HCT116 (cell line): ENCODE data around the gene LRRC73. TPM values are rescaled to one million over a fixed set of nuclear protein-coding genes. Genes with fewer than 3 reads are reported as not detected.

Source experiments
- ATAC-seq: fragments of 200-7000 bp; cut with Tn5 transposase; 2 replicates; pipeline ENCODE4 v1.9.1; 2020; ENCODE audit warnings: mild to moderate bottlenecking, moderate library complexity
- Bru-seq: library from RNA; stranded (reverse); fragments of 400-500 nt; gene quantifications from one replicate; lab custom pipeline; 2021; lab: Mats Ljungman, UMichigan
- BruChase-seq, 2 experiments: library from RNA; stranded (reverse); fragments of 400-500 nt; gene quantifications; one replicate each; lab custom pipeline; 2021; lab: Mats Ljungman, UMichigan
- BruUV-seq: library from RNA; stranded (reverse); fragments of 400-500 nt; replicated peaks from 2 replicates; lab custom pipeline; 2021; lab: Mats Ljungman, UMichigan
- CTCF ChIA-PET: fragments of 300-600 bp; sonication (Branson Sonifier 250); formaldehyde crosslinking; loops from one replicate; lab custom pipeline; 2021; ENCODE audit warnings: antibody characterized with exemption; lab: Charles Lee
- POLR2A ChIA-PET: fragments of 300-600, 350-600 bp; sonication (Branson Sonifier 250); formaldehyde crosslinking; loops from one replicate; lab custom pipeline; 2021; ENCODE audit warnings: antibody characterized with exemption; lab: Charles Lee
- RAD21 ChIA-PET, 2 experiments: fragments of 300-600 bp; sonication (Branson Sonifier 250); formaldehyde crosslinking; loops; one replicate each; lab custom pipeline; 2023; ENCODE audit warnings: low total read pairs in 2 of 2; ENCODE audit not compliant: uncharacterized antibody in 2 of 2, unreplicated experiment in 2 of 2, low non-redundant PET in 1 of 2; lab: Charles Lee
- DNase-seq: peaks from one replicate; pipeline ENCODE4 v3.0.0-alpha.2; 2010; ENCODE audit warnings: low read depth, low spot score
- H2AFZ ChIP-seq: fragments of 200-600 bp; shearing (Covaris generic), sonication (generic); 2 replicates; pipeline ENCODE4 v1.6.1; 2017; ENCODE audit warnings: low read depth, mixed run types, mixed read lengths, antibody characterized with exemption, low read length; ENCODE audit not compliant: poor library complexity, severe bottlenecking
- H3K27ac ChIP-seq: 2 replicates; pipeline ENCODE4 v1.5.1; 2012; ENCODE audit warnings: low read depth, low read length
- H3K27me3 ChIP-seq: fragments of 200-600 bp; sonication (generic); 2 replicates; pipeline ENCODE4 v1.6.1; 2016; ENCODE audit warnings: mixed run types, low read length, mixed read lengths; ENCODE audit not compliant: insufficient read depth
- H3K36me3 ChIP-seq, 2 experiments: fragments of 200-500 bp in 1 of 2; fragments of 200-600 bp in 1 of 2; sonication (Bioruptor generic) in 1 of 2; sonication (generic) in 1 of 2; 2 replicates each; pipeline versions ENCODE4 v1.5.1 to v1.6.1; 2014 to 2016; ENCODE audit warnings: low read length in 2 of 2, inconsistent platforms in 1 of 2, mixed read lengths in 1 of 2, mixed run types in 1 of 2; ENCODE audit not compliant: insufficient read depth in 2 of 2, control insufficient read depth in 1 of 2
- H3K4me1 ChIP-seq, 2 experiments: fragments of 200-600 bp in 1 of 2; sonication (generic) in 1 of 2; 2 replicates each; pipeline versions ENCODE4 v1.5.1 to v1.6.1; 2012 to 2017; ENCODE audit warnings: low read length in 2 of 2, inconsistent platforms in 1 of 2, mild to moderate bottlenecking in 1 of 2, mixed read lengths in 1 of 2, mixed run types in 1 of 2, moderate library complexity in 1 of 2; ENCODE audit not compliant: insufficient read depth in 2 of 2, control insufficient read depth in 1 of 2
- H3K4me2 ChIP-seq: fragments of 200-600 bp; sonication (generic); 2 replicates; pipeline ENCODE4 v1.6.1; 2017; ENCODE audit warnings: mixed run types, low read length, mixed read lengths
- H3K4me3 ChIP-seq, 2 experiments: fragments of 200-600 bp in 1 of 2; sonication (generic) in 1 of 2; replicated peaks in 1 of 2; 2 replicates each; pipeline ENCODE4 v1.5.1; 2011 to 2016; ENCODE audit warnings: low read length in 2 of 2, control low read depth in 1 of 2, low read depth in 1 of 2, mild to moderate bottlenecking in 1 of 2, mixed read lengths in 1 of 2, mixed run types in 1 of 2
- H3K79me2 ChIP-seq: fragments of 200-600 bp; sonication (generic); 2 replicates; pipeline ENCODE4 v1.6.1; 2017; ENCODE audit warnings: mild to moderate bottlenecking, mixed run types, low read length, moderate library complexity, mixed read lengths; ENCODE audit not compliant: insufficient read depth
- H3K9ac ChIP-seq: fragments of 200-600 bp; sonication (generic); 2 replicates; pipeline ENCODE4 v1.6.1; 2016; ENCODE audit warnings: low read length, mixed read lengths
- H3K9me2 ChIP-seq: fragments of 200-600 bp; sonication (generic), shearing (Covaris generic); 2 replicates; pipeline ENCODE4 v1.6.1; 2017; ENCODE audit warnings: mixed run types, mild to moderate bottlenecking, moderate library complexity; ENCODE audit not compliant: insufficient read depth
- H3K9me3 ChIP-seq, 2 experiments: fragments of 200-500 bp in 1 of 2; fragments of 200-600 bp in 1 of 2; sonication (Bioruptor generic) in 1 of 2; sonication (generic) in 1 of 2; 2 replicates each; pipeline ENCODE4 v1.6.1; 2014 to 2017; ENCODE audit warnings: low read length in 2 of 2, mixed read lengths in 2 of 2, inconsistent platforms in 1 of 2, low read depth in 1 of 2, mild to moderate bottlenecking in 1 of 2, mixed run types in 1 of 2, moderate library complexity in 1 of 2; ENCODE audit not compliant: control insufficient read depth in 1 of 2, insufficient read depth in 1 of 2
- H4K20me1 ChIP-seq: fragments of 200-600 bp; sonication (generic), shearing (Covaris generic); 2 replicates; pipeline ENCODE4 v1.6.1; 2017; ENCODE audit warnings: mixed run types, mild to moderate bottlenecking, moderate library complexity; ENCODE audit not compliant: insufficient read depth
- EGR1 ChIP-seq: IDR thresholded peaks from 2 replicates; pipeline ENCODE4 v1.6.1; 2012; ENCODE audit warnings: low read depth
- FOSL1 ChIP-seq: IDR thresholded peaks from 2 replicates; pipeline ENCODE4 v1.6.1; 2012; ENCODE audit warnings: low read depth
- POLR2A ChIP-seq: IDR thresholded peaks from 2 replicates; pipeline ENCODE4 v1.7.0; 2011; ENCODE audit warnings: borderline replicate concordance; ENCODE audit not compliant: insufficient read depth, insufficient read length; ENCODE audit errors: extremely low read depth
- POLR2AphosphoS5 ChIP-seq: IDR thresholded peaks from 2 replicates; pipeline ENCODE4 v1.6.1; 2011; ENCODE audit warnings: mild to moderate bottlenecking, low read depth, low read length, moderate library complexity
- REST ChIP-seq: IDR thresholded peaks from 2 replicates; pipeline ENCODE4 v1.6.1; 2012; ENCODE audit warnings: low read depth
- SIN3A ChIP-seq: IDR thresholded peaks from 2 replicates; pipeline ENCODE4 v1.6.1; 2012; ENCODE audit warnings: low read depth
- SP1 ChIP-seq: IDR thresholded peaks from 2 replicates; pipeline ENCODE4 v1.6.1; 2012; ENCODE audit warnings: low read depth
- YY1 ChIP-seq: IDR thresholded peaks from 2 replicates; pipeline ENCODE4 v1.6.1; 2011; ENCODE audit warnings: low read length, low read depth, moderate library complexity, mild to moderate bottlenecking; ENCODE audit not compliant: insufficient replicate concordance; ENCODE audit errors: extremely low read depth
- intact Hi-C: fragments of 100-400 bp; cut with micrococcal nuclease; formaldehyde crosslinking; loops from 2 replicates; pipeline ENCODE4 v1.10.0; 2022
- long read RNA-seq: library from polyadenylated mRNA; unstranded; transcript quantifications from one replicate; pipeline ENCODE4 v2.0.0, GENCODE V29; 2021; ENCODE audit not compliant: unreplicated experiment
- polyA plus RNA-seq: library from polyadenylated mRNA; unstranded; fragments of >200 nt; gene quantifications from 2 replicates; pipeline ENCODE4 v1.2.1, GENCODE V29; 2012; ENCODE audit warnings: missing spikeins
- total RNA-seq: library from RNA; stranded (reverse); gene quantifications from one replicate; pipeline ENCODE4 v1.2.1, GENCODE V29; 2021; ENCODE audit not compliant: unreplicated experiment
- TF ChIP-seq, protein P1 (sequence below), 3 experiments: fragments of 200-600 bp in 1 of 3; sonication (generic) in 1 of 3; IDR thresholded peaks in 2 of 3; conservative IDR thresholded peaks in 1 of 3; 2 replicates each; pipeline ENCODE4 v1.5.1; 2012 to 2017; ENCODE audit warnings: low read depth in 2 of 3, low read length in 2 of 3, antibody characterized with exemption in 1 of 3, borderline replicate concordance in 1 of 3, control low read depth in 1 of 3, mild to moderate bottlenecking in 1 of 3, mixed read lengths in 1 of 3, mixed run types in 1 of 3, moderate library complexity in 1 of 3; ENCODE audit not compliant: insufficient read depth in 1 of 3
- TF ChIP-seq, protein P2 (sequence below): IDR thresholded peaks from 2 replicates; pipeline ENCODE4 v1.6.1; 2011; ENCODE audit warnings: mild to moderate bottlenecking, low read length, moderate library complexity; ENCODE audit not compliant: insufficient replicate concordance; ENCODE audit errors: extremely low read depth

The LRRC73 gene
- total RNA-seq (1.2 TPM), Bru-seq, nascent RNA (percentile 35 among the genes with signal in this experiment), BruChase-seq, experiment 1, labeled RNA remaining after a 6-hour chase (percentile 40 among the genes with signal in this experiment), BruChase-seq, experiment 2, labeled RNA remaining after a 2-hour chase (percentile 25 among the genes with signal in this experiment)
- polyA plus RNA-seq: 0.65 and 0.97 TPM in 2 replicates
- long read RNA-seq, partial matches to known transcripts: 0 of 3 reads
- long read RNA-seq, other reads (novel, unspliced or antisense): 0 of 3 reads

DNA sequence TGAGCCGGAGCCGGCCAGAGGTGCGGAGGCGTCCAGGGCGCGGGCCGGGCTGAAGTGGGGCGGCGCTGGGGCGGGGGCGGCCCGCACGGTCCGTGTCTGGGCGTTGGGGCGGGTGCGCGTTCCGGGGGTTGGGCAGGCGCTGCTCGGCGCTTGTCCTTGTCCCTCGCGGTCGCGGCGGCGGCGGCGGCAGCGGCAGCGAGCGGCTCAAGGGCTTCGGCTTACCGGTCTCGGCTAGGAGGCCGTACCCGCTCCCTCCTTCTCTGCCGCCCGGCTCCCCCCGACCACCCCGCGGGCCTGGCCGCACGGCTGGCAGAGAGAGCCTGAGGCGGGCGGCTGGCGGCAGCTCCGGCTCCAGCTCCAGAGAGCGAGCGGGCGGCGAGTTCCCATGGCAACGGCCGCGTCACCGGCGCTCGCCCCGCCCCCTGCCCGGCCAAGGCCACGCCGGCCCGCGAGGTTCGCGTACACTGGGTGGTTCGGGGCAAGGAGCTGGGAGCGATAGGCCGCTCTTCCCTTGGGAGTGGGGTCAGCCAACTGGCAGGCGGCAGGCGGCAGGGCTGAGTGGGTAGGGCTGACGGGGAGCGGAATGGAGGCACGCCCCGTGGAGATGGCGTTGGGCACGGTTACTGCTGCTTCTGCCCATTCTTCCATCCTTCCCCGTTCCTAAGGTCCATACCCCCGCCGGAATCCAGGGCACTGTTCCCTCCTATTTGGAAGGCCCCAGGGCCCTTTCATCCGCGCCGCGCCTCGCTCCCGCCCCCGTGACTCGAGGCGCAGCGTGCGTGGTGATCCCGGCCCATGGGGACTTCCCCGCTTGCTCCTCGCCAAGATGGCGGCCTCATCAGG, at the start of gene LRRC73:
TSS of gene LRRC73 (minus strand) at position 363 of the 843 bp plus-strand sequence. CDS start 561 bp downstream, outside the sequence.
- peaks cover 10 to 23% of the 10 kb centered on the region in 2 experiments; a peak in 3 of 4 replicates for H3K4me1 ChIP-seq
- intact Hi-C loops: loop anchor here (10.0 kb wide), 1 partner anchor 145 kb away; the partner anchor contains the start of gene ZNF318
- ChIA-PET POLR2A (interaction anchor here (0.8 kb wide), 1 partner anchor 18 kb away, joined by 3 read pairs; no protein-coding TSS in a partner anchor), RAD21 (interaction anchor here (0.6 to 1.1 kb wide), 3 partner anchors 14 to 569 kb away, joined by 3 to 5 read pairs (median 3); partner anchors contain the start of gene DLK2 (in 1 of the 2)), CTCF (interaction anchor here (1.3 to 1.7 kb wide), 2 partner anchors 14 to 53 kb away, joined by 3 to 10 read pairs; no protein-coding TSS in a partner anchor)
- no peaks in the 10 kb centered on the region for H3K9me2 ChIP-seq
- peak within 1 kb of the TSS; percentile 45 to 64 for H3K4me3 ChIP-seq
- no TSS peak for BruUV-seq
- peak within 1 kb of the TSS; percentile 42; the same call in 1 of the 2 replicates for H3K27ac ChIP-seq
- H3K9ac ChIP-seq: peak within 1 kb of the TSS; percentile 63
- no peaks in the 10 kb centered on the region for H4K20me1 ChIP-seq
- H3K4me2 ChIP-seq: peak within 1 kb of the TSS; percentile 88
- no peak within 1 kb of the TSS for H2AFZ ChIP-seq
- no peaks in the 10 kb centered on the region for H3K9me3 ChIP-seq
- ATAC-seq: peak; percentile 86
- TF ChIP-seq, protein P1, sequence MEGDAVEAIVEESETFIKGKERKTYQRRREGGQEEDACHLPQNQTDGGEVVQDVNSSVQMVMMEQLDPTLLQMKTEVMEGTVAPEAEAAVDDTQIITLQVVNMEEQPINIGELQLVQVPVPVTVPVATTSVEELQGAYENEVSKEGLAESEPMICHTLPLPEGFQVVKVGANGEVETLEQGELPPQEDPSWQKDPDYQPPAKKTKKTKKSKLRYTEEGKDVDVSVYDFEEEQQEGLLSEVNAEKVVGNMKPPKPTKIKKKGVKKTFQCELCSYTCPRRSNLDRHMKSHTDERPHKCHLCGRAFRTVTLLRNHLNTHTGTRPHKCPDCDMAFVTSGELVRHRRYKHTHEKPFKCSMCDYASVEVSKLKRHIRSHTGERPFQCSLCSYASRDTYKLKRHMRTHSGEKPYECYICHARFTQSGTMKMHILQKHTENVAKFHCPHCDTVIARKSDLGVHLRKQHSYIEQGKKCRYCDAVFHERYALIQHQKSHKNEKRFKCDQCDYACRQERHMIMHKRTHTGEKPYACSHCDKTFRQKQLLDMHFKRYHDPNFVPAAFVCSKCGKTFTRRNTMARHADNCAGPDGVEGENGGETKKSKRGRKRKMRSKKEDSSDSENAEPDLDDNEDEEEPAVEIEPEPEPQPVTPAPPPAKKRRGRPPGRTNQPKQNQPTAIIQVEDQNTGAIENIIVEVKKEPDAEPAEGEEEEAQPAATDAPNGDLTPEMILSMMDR (IDR thresholded peaks at IDR 0.05 in 2 of 3, conservative IDR thresholded peaks at IDR 0.05 in 1 of 3; ENCODE audit: borderline replicate concordance in 1 of 3, insufficient read depth in 1 of 3, low read depth in 2 of 3, low read length in 2 of 3): no peak
- TF ChIP-seq YY1: no peak
- TF ChIP-seq SP1: no peak
- TF ChIP-seq FOSL1: no peak
- TF ChIP-seq SIN3A: peak; percentile 20; the same call in 1 of the 2 replicates
- TF ChIP-seq, protein P2, sequence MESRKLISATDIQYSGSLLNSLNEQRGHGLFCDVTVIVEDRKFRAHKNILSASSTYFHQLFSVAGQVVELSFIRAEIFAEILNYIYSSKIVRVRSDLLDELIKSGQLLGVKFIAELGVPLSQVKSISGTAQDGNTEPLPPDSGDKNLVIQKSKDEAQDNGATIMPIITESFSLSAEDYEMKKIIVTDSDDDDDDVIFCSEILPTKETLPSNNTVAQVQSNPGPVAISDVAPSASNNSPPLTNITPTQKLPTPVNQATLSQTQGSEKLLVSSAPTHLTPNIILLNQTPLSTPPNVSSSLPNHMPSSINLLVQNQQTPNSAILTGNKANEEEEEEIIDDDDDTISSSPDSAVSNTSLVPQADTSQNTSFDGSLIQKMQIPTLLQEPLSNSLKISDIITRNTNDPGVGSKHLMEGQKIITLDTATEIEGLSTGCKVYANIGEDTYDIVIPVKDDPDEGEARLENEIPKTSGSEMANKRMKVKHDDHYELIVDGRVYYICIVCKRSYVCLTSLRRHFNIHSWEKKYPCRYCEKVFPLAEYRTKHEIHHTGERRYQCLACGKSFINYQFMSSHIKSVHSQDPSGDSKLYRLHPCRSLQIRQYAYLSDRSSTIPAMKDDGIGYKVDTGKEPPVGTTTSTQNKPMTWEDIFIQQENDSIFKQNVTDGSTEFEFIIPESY: no peak
- no peak; the same call in none of the 2 replicates for TF ChIP-seq EGR1
- TF ChIP-seq REST: no peak
- peak; percentile 58 for TF ChIP-seq POLR2AphosphoS5
- TF ChIP-seq POLR2A: peak; percentile 47
- H3K36me3 ChIP-seq: peaks cover 20 to 25% of the 10 kb centered on the region in 2 experiments; a peak in 3 of 4 replicates
- peaks cover 9% of the 10 kb centered on the region for H3K79me2 ChIP-seq
- no peaks in the 10 kb centered on the region for H3K27me3 ChIP-seq
- peak; percentile 46 for DNase-seq
